Suprapubic skin (tissue), 4 donors: ENCODE data around the gene CALML3.

Source experiments
- POLR2A ChIP-seq, 2 donors: fragments of 450-650 bp; IDR thresholded peaks; one replicate each; pipeline ENCODE4 v1.6.1; 2017; ENCODE audit warnings: antibody characterized with exemption in 2 of 2, mild to moderate bottlenecking in 2 of 2, moderate library complexity in 2 of 2
- POLR2AphosphoS5 ChIP-seq, 3 donors: sonication (generic); formaldehyde crosslinking; IDR thresholded peaks; one replicate each; pipeline ENCODE4 v1.6.1; 2017; ENCODE audit warnings: antibody characterized with exemption in 3 of 3
- TF ChIP-seq, protein P1 (sequence below), 2 donors: fragments of 200-600 bp in 1 of 2; fragments of 450-650 bp in 1 of 2; sonication (generic) in 1 of 2; IDR thresholded peaks; one replicate each; pipeline ENCODE4 v1.5.1; 2016 to 2019; ENCODE audit warnings: antibody characterized with exemption in 2 of 2, mild to moderate bottlenecking in 1 of 2, moderate library complexity in 1 of 2

- no peak for TF ChIP-seq POLR2A (IDR thresholded peaks at IDR 0.05)
- TF ChIP-seq, protein P1, sequence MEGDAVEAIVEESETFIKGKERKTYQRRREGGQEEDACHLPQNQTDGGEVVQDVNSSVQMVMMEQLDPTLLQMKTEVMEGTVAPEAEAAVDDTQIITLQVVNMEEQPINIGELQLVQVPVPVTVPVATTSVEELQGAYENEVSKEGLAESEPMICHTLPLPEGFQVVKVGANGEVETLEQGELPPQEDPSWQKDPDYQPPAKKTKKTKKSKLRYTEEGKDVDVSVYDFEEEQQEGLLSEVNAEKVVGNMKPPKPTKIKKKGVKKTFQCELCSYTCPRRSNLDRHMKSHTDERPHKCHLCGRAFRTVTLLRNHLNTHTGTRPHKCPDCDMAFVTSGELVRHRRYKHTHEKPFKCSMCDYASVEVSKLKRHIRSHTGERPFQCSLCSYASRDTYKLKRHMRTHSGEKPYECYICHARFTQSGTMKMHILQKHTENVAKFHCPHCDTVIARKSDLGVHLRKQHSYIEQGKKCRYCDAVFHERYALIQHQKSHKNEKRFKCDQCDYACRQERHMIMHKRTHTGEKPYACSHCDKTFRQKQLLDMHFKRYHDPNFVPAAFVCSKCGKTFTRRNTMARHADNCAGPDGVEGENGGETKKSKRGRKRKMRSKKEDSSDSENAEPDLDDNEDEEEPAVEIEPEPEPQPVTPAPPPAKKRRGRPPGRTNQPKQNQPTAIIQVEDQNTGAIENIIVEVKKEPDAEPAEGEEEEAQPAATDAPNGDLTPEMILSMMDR (IDR thresholded peaks at IDR 0.05): no peak
- TF ChIP-seq POLR2AphosphoS5 (IDR thresholded peaks at IDR 0.05): no peak
These were observed 25.8 kb upstream of the CALML3 start for GRCh38 chr10:5498791-5499492.
